Neutrophil (primary cell): ENCODE results near the gene NHERF1.

Experiments
- H3K27ac ChIP-seq: fragments of 200-600 bp; sonication (generic); 2 replicates; pipeline ENCODE4 v1.5.1; 2016; ENCODE audit warnings: mild to moderate bottlenecking, moderate library complexity
- H3K27me3 ChIP-seq: fragments of 200-600 bp; sonication (generic); 2 replicates; pipeline ENCODE4 v1.6.0; 2016; ENCODE audit warnings: mild to moderate bottlenecking
- H3K36me3 ChIP-seq: fragments of 200-600 bp; sonication (generic); 2 replicates; pipeline ENCODE4 v1.5.1; 2017
- H3K4me1 ChIP-seq, 2 experiments: fragments of 200-600 bp in 1 of 2; sonication (generic) in 1 of 2; 1 replicate in 1 of 2; 2 replicates in 1 of 2; pipeline versions ENCODE4 v1.5.1 to v1.6.1; 2013 to 2016; ENCODE audit warnings: low read depth in 1 of 2, low read length in 1 of 2, mild to moderate bottlenecking in 1 of 2, moderate library complexity in 1 of 2; ENCODE audit not compliant: control insufficient read depth in 1 of 2, insufficient read depth in 1 of 2
- H3K4me3 ChIP-seq, 2 experiments: fragments of 200-600 bp in 1 of 2; sonication (generic) in 1 of 2; 1 replicate in 1 of 2; 2 replicates in 1 of 2; pipeline ENCODE4 v1.5.1; 2013 to 2016; ENCODE audit warnings: low read depth in 1 of 2, low read length in 1 of 2, mild to moderate bottlenecking in 1 of 2, moderate library complexity in 1 of 2
- H3K9me3 ChIP-seq: fragments of 200-600 bp; sonication (generic); 2 replicates; pipeline ENCODE4 v1.5.1; 2016
- CTCF ChIP-seq: fragments of 200-600 bp; sonication (generic); IDR thresholded peaks from 2 replicates; pipeline ENCODE4 v1.5.1; 2016; ENCODE audit warnings: antibody characterized with exemption

Gene NHERF1

GRCh38 chr17:74790161-74791058 is 42.0 kb downstream of the NHERF1 start:
- H3K27me3 ChIP-seq = no peaks in the 10 kb centered on the region
- H3K9me3 ChIP-seq = no peaks in the 10 kb centered on the region
- H3K36me3 ChIP-seq = peaks cover 38% of the 10 kb centered on the region
- peaks cover 23 to 31% of the 10 kb centered on the region in 2 experiments for H3K4me1 ChIP-seq
- TF ChIP-seq CTCF = no peak
- peak overlapping the region; percentile 32 for H3K27ac ChIP-seq
- H3K4me3 ChIP-seq = no peak overlapping the region

- TF ChIP-seq CTCF = no peak
- peaks cover 61% of the 10 kb centered on the region for H3K36me3 ChIP-seq
- H3K27ac ChIP-seq = no peak overlapping the region
- H3K9me3 ChIP-seq = no peaks in the 10 kb centered on the region
- H3K4me3 ChIP-seq = no peak overlapping the region
- no peaks in the 10 kb centered on the region for H3K27me3 ChIP-seq
- H3K4me1 ChIP-seq = peaks cover 12 to 17% of the 10 kb centered on the region in 2 experiments
Observed at GRCh38 chr17:74792586-74793105, 44.2 kb downstream of the NHERF1 start.

GRCh38 chr17:74795327-74796020 is 47.0 kb downstream of the NHERF1 start:
- TF ChIP-seq CTCF = no peak
- Histone ChIP-seq H3K27ac (no peak overlapping the region), H3K36me3 (peaks cover 82% of the 10 kb centered on the region), H3K4me1 (peaks cover 10 to 12% of the 10 kb centered on the region in 2 experiments), H3K27me3 (no peaks in the 10 kb centered on the region), H3K9me3 (no peaks in the 10 kb centered on the region), H3K4me3 (no peak overlapping the region)

DNA sequence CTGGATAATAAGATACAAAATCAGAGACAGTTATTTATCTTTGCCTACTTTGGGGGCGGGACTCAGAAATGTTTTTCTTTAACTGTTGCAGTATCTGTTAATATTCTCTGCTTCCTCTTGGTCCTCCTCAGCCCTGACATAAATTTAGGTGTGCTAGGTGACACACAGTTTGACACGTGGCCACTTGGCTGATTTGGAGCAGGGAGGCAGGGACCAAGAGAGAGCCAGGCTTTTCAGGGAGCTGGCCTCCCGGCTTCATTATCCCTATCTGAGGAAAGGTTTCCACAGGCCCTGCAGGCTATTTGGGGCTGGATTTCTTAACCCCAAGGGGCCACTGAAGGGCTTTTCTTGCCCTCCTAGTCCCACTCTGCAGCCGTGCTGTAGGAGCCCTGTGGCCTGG is 47.8 kb downstream of the NHERF1 start:
- Histone ChIP-seq H3K27me3 (no peaks in the 10 kb centered on the region), H3K9me3 (no peaks in the 10 kb centered on the region), H3K4me1 (peaks cover 3 to 4% of the 10 kb centered on the region in 2 experiments), H3K36me3 (peaks cover 89% of the 10 kb centered on the region), H3K4me3 (no peak overlapping the region), H3K27ac (no peak overlapping the region)
- no peak for TF ChIP-seq CTCF

DNA sequence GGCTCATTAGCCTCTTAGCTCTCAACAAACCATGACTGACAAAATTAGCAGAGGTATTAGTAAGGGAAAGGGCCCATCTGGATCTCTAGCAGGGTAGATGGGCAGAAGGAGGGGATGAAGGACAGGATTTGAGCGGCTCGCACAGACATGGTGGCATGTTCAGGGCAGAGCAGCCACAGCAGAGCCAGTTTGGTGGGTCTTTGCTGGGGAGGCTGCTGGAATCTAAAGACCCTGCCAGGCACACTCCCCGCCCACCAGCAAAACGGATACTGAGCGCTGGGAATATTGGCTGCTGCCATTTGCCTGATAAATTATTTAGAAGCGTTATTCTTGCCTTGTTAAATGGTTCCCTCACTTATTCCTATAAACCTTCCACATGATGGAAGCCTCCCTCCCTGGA is 48.4 kb downstream of the NHERF1 start:
- Histone ChIP-seq H3K4me1 (no peaks in the 10 kb centered on the region), H3K9me3 (no peaks in the 10 kb centered on the region), H3K27ac (no peak overlapping the region), H3K36me3 (peaks cover 96% of the 10 kb centered on the region), H3K4me3 (no peak overlapping the region), H3K27me3 (no peaks in the 10 kb centered on the region)
- TF ChIP-seq CTCF = no peak
